ENCODE results near the gene PCBP3. TPM values are rescaled to one million over a fixed set of nuclear protein-coding genes. Genes with fewer than 3 reads are reported as not detected.

PCBP3 gene
- total and polyA plus RNA-seq, 2 donors (not counting 3 experiments of a cell fraction or from before 2014, with no cell fraction given), result 0.06 to 1.1 TPM

- TF ChIP-seq POLR2AphosphoS5 (IDR thresholded peaks at IDR 0.05; ENCODE audit: insufficient read depth, low read depth, low read length) (no peak), EZH2 (IDR thresholded peaks at IDR 0.05; ENCODE audit: borderline replicate concordance, low read depth, low read length, severe bottlenecking) (no peak), POLR2A (IDR thresholded peaks at IDR 0.05; ENCODE audit: low read depth, low read length) (no peak), JUN (IDR thresholded peaks at IDR 0.05; ENCODE audit: borderline replicate concordance, insufficient read depth, insufficient read length, low read depth) (no peak), MYC (IDR thresholded peaks at IDR 0.05; ENCODE audit: low read depth, low read length) (no peak), CTCF (IDR thresholded peaks at IDR 0.05; ENCODE audit: extremely low read depth in 1 of 2, insufficient read depth in 1 of 2, low read depth in 1 of 2, low read length in 2 of 2) (no peak), FOS (IDR thresholded peaks at IDR 0.05; ENCODE audit: borderline replicate concordance, insufficient read depth, low read length) (no peak), GATA2 (IDR thresholded peaks at IDR 0.05; ENCODE audit: insufficient read depth, insufficient read length, low read depth, low read length) (no peak)
- TF ChIP-seq, protein P1, sequence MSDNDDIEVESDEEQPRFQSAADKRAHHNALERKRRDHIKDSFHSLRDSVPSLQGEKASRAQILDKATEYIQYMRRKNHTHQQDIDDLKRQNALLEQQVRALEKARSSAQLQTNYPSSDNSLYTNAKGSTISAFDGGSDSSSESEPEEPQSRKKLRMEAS (IDR thresholded peaks at IDR 0.05; ENCODE audit: insufficient read depth, insufficient read length), result no peak
- FAIRE-seq, result no peak
- CTCF ChIA-PET, result no interaction called here
These were observed 197.5 kb downstream of the PCBP3 start for GRCh38 chr21:45841033-45841432.

More at GRCh38 chr21:45841033-45841432, 197.5 kb downstream of the PCBP3 start:
- H3K9ac ChIP-seq (replicated peaks; ENCODE audit: extremely low read depth, insufficient read depth, low read length), result no peak overlapping the region
- H3K4me2 ChIP-seq (ENCODE audit: insufficient read depth, low read length), result no peak overlapping the region
- dilution Hi-C loops (cut with MboI; ENCODE audit: extremely low pct_ligation_motif_present, low sequenced_read_pairs), result no loop called here
- POLR2A ChIA-PET, result no interaction called here
- H3K27me3 ChIP-seq (ENCODE audit: control insufficient read depth in 2 of 2, insufficient read depth in 2 of 2, low read length in 2 of 2), result peaks cover 0 to 4% of the 10 kb centered on the region in 2 experiments
- H3K36me3 ChIP-seq (ENCODE audit: control insufficient read depth in 2 of 2, extremely low read depth in 1 of 2, insufficient read depth in 2 of 2, low read length in 2 of 2), result no peaks in the 10 kb centered on the region
- H3K9me1 ChIP-seq (replicated peaks; ENCODE audit: control insufficient read depth, extremely low read depth, insufficient read depth, low read length), result no peaks in the 10 kb centered on the region
- intact Hi-C loops (cut with micrococcal nuclease), result no loop called here
- H3K4me1 ChIP-seq (ENCODE audit: control insufficient read depth, extremely low read depth, insufficient read depth, low read length), result no peaks in the 10 kb centered on the region
- no peaks in the 10 kb centered on the region for H3K9me3 ChIP-seq (replicated peaks; ENCODE audit: control insufficient read depth, insufficient read depth, low read length)
- no TSS peak for BruUV-seq (replicated peaks)
- H3K79me2 ChIP-seq (ENCODE audit: control insufficient read depth, insufficient read depth, low read length), result no peaks in the 10 kb centered on the region
- no peak overlapping the region for H2AFZ ChIP-seq (ENCODE audit: low read depth, low read length)
- H3K4me3 ChIP-seq (replicated peaks in 1 of 3; ENCODE audit: insufficient read depth in 1 of 3, low read depth in 1 of 3, low read length in 3 of 3), result no peak overlapping the region
- H3K27ac ChIP-seq (ENCODE audit: insufficient read depth, low read depth, low read length), result no peak overlapping the region
- no peaks in the 10 kb centered on the region for H4K20me1 ChIP-seq (replicated peaks; ENCODE audit: control insufficient read depth, extremely low read depth, insufficient read depth, low read length)
- DNase-seq (ENCODE audit: low read depth, low spot score), result no peak

Measured in endothelial cell of umbilical vein (primary cell).